Measurements from ENCODE around the gene DYNLT2.
"Not testable (repeated sequence)": the region's sequence is repeated elsewhere in the genome, so short reads cannot be mapped to it uniquely, and the experiment has no call there.

The DYNLT2 gene

DNA sequence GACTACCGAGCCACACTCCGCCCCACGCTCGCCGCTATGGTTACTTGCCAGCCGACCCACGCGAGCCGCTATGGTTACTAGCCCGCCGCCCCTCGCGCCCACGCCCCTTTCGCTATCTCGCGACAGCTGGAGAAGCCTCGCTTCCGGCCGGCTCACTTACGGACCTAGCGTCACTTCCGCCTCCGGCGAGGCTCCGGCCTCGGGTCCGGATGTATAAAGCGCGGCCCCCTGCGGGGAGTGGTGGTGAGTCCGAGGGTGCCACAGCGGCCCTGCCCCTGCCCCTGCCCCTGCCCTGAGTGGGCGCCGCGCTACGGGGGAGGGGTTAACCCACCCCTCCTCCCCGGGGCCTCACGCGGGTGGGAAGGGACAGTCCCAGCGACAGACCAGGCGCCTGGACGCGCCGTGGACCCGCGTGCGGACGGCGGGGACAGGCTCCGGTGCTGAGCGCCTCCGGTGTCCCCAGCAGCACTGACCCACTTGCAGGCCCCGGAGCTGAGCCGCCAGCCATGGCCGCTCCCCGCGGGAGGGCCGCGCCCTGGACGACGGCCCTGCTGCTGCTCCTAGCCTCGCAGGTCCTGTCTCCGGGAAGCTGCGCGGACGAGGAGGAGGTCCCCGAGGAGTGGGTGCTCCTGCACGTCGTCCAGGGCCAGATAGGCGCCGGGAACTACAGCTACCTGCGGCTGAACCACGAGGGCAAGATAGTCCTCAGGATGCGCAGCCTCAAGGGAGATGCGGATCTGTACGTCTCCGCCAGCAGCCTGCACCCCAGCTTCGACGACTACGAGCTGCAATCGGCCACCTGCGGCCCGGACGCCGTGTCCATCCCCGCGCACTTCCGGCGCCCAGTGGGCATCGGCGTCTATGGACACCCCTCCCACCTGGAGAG is 49.2 kb downstream of the DYNLT2 start, which contains the start of the genes C6orf120 and WDR27:
Gene C6orf120, plus strand, starts transcription at position 173 of the 886 bp plus-strand sequence. Its CDS starts 334 bp downstream, at position 507.
Gene WDR27, minus strand, starts transcription at position 76 of the 886 bp plus-strand sequence. CDS start 13,024 bp downstream, outside the sequence.
- in situ Hi-C loops (cut with MboI; ENCODE audit: low sequenced_read_pairs): no loop called here

DNA sequence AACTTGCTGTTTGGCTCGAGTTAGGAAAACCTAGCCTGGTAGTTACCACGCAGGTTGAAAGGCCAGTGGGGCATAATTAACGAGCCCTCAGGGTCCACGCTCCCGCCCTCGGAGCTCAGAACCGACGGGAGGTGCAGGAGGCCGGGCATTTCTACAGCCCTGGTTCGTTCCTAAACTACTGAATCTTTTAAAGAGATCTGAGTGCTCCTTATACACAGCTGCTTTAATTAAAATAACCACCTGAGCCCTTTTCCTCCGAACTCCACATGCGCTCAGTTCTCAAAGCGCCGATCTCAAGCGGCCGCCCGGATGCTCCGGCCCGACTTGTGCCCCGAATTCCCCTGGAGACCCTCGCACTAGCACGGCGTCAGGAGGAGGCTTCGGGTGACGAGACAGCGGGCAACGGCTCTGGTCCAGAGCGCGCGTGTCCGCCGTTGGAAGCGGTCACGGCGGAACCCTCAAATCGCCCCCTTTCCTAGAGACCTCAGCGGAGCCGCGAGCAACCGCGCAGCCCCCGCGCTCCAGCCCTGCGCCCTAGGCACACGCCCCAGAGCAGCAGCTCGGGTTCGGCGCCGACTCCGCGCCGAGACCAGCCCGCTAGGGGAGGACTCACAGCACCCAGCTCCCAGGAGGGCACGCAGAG is 49.9 kb downstream of the DYNLT2 start:
- in situ Hi-C loops (cut with MboI; ENCODE audit: low sequenced_read_pairs): no loop called here

DNA sequence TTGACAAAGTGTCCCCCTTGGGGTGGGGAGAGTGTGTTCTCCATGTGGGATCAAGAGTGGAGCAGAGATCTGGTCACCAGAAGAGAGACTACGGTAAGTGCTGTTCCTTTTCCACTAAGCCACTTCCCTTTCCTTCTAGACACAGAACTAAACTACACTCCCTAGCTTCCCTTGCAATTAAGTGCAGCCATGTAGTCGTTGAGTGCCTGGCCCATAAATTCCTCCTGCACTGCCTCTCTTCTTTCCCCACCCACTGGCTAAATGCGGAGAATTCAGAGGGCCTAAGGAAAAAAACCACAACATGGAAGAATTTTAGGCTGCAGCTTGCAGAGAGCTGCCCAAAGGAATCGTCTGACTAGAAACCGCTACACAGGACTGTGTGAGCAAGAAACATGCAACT is 51.1 kb downstream of the DYNLT2 start:
- in situ Hi-C loops (cut with MboI; ENCODE audit: low sequenced_read_pairs): no loop called here

DNA sequence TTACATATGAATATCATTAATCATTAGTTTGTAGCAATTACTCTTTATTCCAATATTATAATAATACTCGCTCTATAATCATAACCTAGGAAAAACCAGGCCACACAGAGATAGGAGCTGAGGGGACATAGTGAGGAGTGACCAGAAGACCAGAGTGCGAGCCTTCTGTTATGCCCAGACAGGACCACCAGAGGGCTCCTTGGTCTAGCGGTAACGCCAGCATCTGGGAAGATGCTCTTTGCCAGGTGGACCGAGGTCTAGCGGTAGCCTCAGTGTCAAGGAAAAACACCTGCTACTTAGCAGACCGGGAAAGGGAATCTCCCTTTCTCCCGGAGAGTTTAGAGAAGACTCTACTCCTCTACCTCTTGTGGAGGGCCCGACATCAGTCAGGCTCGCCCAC is 54.3 kb downstream of the DYNLT2 start:
- in situ Hi-C loops (cut with MboI; ENCODE audit: low sequenced_read_pairs): not testable (repeated sequence)

DNA sequence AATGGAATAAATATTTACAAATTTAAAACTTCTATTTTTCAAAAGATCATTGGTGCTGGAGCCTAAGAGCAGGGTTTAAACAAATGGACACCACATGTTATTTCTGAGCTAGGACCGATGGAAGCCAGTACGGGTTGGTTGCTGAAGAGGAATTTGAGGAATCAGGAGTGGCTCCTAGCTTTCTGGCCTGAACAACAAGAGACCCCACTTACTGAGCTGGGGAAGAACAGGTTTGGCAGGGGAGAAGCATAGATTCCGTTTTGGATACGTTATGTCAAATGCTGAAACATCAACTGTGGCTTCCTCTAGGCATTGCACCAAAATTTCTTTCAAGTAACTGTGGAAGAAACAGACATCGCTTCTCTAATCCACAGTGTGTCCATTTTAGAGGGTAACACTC is 56.2 kb downstream of the DYNLT2 start:
- in situ Hi-C loops (cut with MboI; ENCODE audit: low sequenced_read_pairs): no loop called here

DNA sequence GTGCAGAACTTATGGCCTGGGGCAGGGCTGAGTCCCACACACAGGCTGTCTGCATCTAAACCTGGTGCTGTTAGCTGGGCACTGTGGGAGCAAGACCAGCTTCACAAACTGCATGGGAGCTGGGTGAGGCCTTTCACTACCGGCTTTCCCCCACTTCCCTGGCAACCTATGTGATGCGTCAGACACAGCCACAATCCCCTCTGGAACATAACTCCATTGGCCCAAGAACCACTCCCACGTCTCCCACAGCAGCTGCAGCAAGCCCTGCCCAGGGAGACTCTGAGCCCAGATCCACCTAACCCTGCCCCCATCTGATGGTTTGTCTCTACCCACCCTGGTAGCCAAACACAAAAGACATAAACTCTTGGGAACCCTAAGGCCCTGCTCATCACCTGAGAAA is 58.9 kb downstream of the DYNLT2 start:
- in situ Hi-C loops (cut with MboI; ENCODE audit: low sequenced_read_pairs): no loop called here

DNA sequence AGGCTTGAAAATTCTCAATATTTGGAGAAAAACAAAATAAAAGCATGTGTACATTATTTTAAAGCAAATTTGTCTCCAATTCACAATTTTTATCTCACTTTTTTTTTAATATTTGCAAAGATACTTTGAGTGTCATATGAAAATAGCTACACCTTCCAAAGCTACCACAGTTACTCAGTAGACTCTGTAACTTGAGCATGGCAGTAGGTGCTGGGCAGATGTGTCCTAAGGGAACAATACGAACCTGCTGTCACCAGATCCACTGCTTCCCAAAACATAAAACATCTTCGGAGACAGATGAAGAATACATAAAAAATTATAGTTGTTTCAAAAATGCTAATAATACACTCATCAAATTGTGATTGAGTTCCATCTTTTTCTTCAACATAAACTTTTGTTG is 60.1 kb downstream of the DYNLT2 start:
- in situ Hi-C loops (cut with MboI; ENCODE audit: low sequenced_read_pairs): no loop called here
